ENCODE measurements around the gene HIGD1B.
A peak's percentile ranks its signal among the peaks of the same experiment; 100 is the strongest.

HIGD1B gene

DNA sequence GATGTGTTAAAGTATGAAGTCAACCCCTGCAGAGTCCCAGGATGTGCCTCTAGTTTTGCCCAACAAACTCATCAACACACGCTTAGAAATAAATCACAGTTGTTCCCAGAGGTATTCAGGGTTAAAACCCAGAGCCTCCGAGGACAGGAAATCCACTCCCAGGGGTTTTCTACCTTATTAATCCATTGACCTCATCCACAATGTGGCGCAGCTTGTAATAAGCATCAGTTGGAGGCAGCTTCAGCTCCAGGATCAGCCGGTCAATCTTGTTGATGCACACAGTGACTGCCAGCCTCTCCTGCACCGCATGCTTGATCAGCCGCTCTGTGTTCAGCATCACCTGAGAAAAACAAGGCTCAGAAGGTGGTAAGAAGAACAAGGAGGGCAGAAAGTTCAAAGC is 28.1 kb downstream of the HIGD1B start:
- FAIRE-seq = no peak
- no peak for DNase-seq (ENCODE audit: insufficient read length, low spot score)

DNA sequence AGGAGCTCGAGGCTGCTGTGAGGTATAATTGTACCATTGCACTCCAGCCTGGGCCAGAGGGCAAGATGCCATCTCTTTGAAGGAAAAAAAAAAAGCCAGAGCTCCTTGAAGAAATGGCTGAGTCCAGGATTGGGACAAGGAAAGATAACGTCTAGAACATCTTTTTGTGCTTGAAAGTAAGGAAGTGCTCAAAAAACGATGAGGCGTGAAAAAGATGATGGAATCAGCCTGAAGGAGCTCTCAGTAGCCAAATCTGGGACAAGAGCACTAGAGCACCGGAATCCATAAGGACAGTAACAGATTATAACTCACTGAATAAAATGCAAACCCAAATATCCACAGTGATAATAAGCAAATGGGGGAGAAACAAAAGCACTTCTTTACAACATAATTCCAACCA is 29.4 kb downstream of the HIGD1B start:
- DNase-seq (ENCODE audit: insufficient read length, low spot score) = no peak
- FAIRE-seq = no peak

DNA sequence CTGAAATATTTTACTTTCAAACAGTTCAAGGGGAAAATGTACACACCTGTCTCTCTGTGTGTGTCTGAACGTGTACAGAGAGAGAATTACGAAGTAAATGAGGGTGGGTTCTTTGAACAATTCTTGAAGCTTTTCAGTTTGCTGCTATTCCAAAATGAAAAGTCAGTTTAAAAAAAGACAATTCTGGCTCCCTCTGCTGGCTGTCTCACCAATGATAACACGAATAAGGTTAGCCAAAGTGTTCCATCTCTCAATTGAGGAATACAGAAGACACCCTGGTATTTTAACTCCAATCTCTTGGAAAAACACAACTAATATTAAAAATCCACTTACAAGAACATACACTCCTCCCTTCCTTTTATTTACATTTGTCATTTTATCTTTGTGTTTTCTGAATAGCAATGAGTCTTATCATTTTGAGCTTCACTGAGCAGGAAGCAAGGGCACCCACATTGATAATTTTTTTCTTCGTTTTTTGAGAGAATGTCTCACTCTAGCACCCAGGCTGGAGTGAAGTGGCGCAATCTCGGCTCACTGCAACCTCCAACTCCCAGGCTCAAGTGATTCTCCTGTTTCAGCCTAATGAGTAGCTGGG is 31.0 kb downstream of the HIGD1B start:
- FAIRE-seq = no peak
- DNase-seq (ENCODE audit: insufficient read length, low spot score) = peak; percentile 21

DNA sequence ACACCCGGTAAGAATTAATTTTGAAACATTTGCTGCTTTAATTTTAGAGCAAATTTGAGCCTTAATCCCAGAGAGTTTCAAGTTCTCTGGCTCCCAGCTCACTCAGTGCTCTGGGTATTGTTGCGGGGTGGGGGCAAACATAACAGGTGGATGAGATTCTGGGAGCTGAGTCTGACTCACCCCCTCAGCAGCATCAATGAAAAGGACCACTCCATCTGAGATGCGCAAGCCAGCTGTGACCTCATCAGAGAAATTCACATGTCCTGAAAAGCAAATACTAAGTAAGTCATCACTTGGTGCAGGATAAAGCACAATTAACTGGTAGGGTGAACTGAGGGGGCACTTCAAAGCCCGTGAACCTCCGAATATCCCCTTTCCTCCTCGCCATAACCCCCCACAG is 31.7 kb downstream of the HIGD1B start:
- no peak for FAIRE-seq
- no peak for DNase-seq (ENCODE audit: insufficient read length, low spot score)

GRCh38 chr17:44880062-44880461 is 32.4 kb downstream of the HIGD1B start:
- FAIRE-seq (no peak), DNase-seq (ENCODE audit: insufficient read length, low spot score) (no peak)

DNA sequence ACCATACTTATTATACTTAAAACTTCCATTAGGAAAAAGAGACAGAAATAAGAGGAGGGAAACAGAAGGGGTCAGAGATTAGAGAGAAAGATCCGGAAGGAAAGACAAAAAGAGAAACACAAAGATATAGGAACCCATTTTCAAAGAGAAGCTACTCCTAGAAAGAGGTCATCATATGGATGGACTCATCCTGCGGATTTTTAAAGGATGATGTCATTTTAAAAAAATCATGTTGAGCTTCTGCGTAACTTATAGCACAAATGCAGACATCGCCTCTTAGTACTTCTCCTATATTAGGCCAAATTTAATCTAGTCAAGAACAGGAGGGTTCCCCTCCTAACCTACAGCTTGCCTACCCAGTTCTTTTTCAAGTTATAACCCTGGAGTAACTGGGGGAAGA is 33.5 kb downstream of the HIGD1B start:
- DNase-seq (ENCODE audit: insufficient read length, low spot score) = no peak
- FAIRE-seq = no peak

GRCh38 chr17:44884941-44885340 is 37.3 kb downstream of the HIGD1B start:
- DNase-seq (ENCODE audit: insufficient read length, low spot score) = no peak
- FAIRE-seq = no peak

GRCh38 chr17:44887016-44887415 is 39.3 kb downstream of the HIGD1B start:
- FAIRE-seq (no peak), DNase-seq (ENCODE audit: insufficient read length, low spot score) (no peak)

DNA sequence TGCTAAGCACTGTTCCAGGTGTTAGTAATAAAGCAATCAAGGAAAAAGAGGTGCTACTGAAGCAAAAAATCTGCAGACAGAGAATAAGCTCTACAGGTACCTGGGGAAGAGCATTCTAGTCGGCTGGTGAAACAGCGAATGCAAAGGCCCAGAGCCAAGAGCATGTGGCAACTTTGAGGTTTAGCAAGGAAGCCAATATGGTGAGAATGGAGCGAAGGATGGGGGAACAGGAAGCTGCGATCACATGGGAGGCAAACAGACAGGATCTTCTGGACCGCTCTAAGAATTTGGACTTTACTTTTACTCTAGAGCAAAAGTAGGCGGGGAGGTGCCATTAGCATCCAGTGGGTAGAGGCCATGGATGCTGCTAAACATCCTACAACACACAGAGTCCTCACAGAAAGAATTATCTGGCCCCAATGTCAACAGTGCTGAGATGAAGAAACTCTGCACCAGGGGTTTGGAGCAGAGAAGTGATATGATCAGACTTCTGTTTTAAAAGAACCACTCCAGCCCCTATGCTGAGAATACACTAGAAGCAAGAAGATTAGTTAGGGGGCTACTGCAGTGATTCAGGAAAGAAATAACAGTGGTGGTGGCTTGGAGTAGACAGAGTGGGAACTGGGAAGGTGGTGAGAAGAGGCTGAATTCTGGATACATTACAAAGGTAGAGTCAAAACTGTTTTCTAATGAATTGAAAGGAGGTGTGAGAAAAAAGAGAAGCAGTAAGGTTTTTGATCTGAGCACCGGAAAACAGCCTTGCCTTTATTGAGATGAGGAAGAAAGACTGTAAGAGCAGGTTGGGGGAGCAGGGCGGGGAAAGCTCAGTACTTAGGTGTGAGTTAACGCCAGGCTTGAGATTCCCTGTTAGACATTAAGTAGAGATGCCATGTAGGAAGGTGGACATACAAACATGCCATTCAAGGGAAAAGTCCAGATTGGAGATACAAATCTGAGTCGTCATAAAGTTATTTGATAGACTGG is 40.6 kb downstream of the HIGD1B start:
- DNase-seq (ENCODE audit: insufficient read length, low spot score) (no peak), FAIRE-seq (no peak)

DNA sequence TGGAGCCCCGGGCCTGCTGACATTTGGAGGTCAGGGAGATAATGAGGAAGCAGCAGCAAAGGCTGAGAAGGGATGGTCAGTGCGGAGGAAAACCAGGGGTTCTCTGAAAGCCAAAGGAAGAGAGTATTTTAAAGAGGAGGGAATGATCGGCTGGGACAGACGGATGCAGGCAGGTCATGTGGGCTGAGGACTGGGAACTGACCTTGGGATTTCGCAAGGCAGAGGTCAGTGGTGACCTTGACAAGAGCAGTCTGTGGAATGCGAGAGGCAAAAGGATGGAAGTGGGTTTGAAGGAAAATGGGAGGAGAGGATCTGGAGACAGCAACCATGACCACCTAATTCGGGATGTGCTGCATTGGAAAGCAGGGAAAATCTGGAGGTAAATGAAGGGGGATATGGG is 41.3 kb downstream of the HIGD1B start:
- DNase-seq (ENCODE audit: insufficient read length, low spot score) (no peak), FAIRE-seq (no peak)

DNA sequence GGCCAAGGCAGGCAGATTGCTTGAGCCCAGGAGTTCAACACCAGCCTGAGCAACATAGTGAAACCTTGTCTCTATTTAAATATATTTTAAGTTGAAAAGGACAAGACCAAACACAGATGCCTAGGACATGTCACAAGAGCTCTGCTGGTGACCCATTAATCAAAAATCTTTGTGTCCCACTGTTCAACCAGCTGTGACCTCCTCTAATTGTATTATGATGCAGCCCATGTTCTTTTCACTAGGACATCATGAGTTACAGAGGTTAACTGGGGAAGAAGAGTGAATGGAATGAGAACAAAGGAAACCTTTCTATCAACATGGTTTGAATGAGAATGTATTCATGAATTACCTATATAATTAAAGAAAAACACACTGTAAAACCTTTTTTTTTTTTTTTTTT is 44.6 kb downstream of the HIGD1B start:
- no peak for FAIRE-seq

DNA sequence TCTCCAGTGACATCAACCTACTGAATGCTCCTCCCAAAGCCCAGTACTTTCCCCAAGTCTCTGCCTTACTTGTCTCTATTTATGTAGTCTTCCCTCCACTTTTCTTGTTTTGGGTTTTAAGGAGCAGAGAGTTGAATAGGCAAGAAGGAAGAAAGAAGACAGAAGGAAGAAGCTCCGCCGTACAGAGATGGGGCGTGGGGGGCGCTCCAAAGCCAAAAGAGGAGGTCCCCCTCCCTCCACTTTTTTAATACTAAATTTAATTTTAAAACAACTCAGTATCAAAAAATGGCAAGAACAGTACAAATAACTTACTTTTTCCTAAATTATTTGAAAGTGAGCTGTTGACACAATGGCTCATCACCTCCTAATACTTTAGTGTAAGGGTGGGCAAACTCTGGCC is 47.0 kb downstream of the HIGD1B start:
- FAIRE-seq (no peak), DNase-seq (ENCODE audit: insufficient read length, low spot score) (no peak)

More for the DNA sequence above, 44.6 kb downstream of the HIGD1B start:
- no peak for DNase-seq (ENCODE audit: insufficient read length, low spot score)

DNA sequence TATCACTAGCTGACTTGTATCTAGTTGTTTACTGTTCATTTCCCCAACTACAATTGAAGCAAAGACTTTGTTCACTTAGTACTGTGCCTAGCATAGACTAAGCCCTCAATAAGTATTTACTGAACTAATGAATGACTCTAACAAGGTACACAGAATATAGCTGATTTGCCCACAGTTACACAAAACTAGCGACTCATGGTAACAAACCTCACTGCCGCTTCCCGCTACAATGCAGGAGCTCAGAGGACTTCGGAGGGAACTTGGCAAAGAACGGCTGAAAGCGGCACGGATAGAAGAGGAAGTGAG is 51.0 kb downstream of the HIGD1B start:
- FAIRE-seq (no peak), DNase-seq (ENCODE audit: insufficient read length, low spot score) (no peak)

GRCh38 chr17:44899074-44899782 is 51.5 kb downstream of the HIGD1B start, which contains the start of gene EFTUD2:
Gene EFTUD2 (minus strand): TSS chr17:44899445. CDS start chr17:44894521, 4,924 bp downstream.
- DNase-seq (ENCODE audit: insufficient read length, low spot score) = peak; percentile 88
- peak; percentile 97 for FAIRE-seq
